NB4 (cell line): ENCODE data around the gene AP5B1.

ENCODE experiments used
- CTCF ChIP-seq: IDR thresholded peaks from one replicate; pipeline ENCODE4 v1.5.1; 2012; ENCODE audit warnings: low read depth, low read length
- MYC ChIP-seq: IDR thresholded peaks from 2 replicates; pipeline ENCODE4 v1.6.1; 2011; ENCODE audit warnings: low read depth, low read length
- POLR2A ChIP-seq: IDR thresholded peaks from 2 replicates; pipeline ENCODE4 v1.6.1; 2011; ENCODE audit warnings: mild to moderate bottlenecking; ENCODE audit not compliant: insufficient read length; ENCODE audit errors: extremely low read depth
- TF ChIP-seq, protein P1 (sequence below): IDR thresholded peaks from 2 replicates; pipeline ENCODE4 v1.6.1; 2011; ENCODE audit warnings: low read depth, low read length

GRCh38 chr11:65794570-65795510 lies 14.1 kb upstream of the AP5B1 start:
- no peak for TF ChIP-seq CTCF
- TF ChIP-seq, protein P1, sequence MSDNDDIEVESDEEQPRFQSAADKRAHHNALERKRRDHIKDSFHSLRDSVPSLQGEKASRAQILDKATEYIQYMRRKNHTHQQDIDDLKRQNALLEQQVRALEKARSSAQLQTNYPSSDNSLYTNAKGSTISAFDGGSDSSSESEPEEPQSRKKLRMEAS: no peak
- TF ChIP-seq POLR2A: no peak
- no peak for TF ChIP-seq MYC
